H9 (cell line): Measurements from ENCODE around the gene ZAR1. TPM values are rescaled to one million over a fixed set of nuclear protein-coding genes. Genes with fewer than 3 reads are reported as not detected.

Experiments
- DNase-seq: peaks from one replicate; pipeline ENCODE4 v3.0.0-alpha.2; 2017
- H2AFZ ChIP-seq: one replicate; pipeline ENCODE4 v1.6.1; 2013; ENCODE audit warnings: mild to moderate bottlenecking, low read length, control low read depth, moderate library complexity
- H2AK5ac ChIP-seq: 2 replicates; pipeline ENCODE4 v1.6.1; 2013; ENCODE audit warnings: low read length, control low read depth, mixed read lengths; ENCODE audit not compliant: insufficient read length
- H2BK120ac ChIP-seq: one replicate; pipeline ENCODE4 v1.6.1; 2013; ENCODE audit warnings: low read depth, mild to moderate bottlenecking, low read length, control low read depth, inconsistent platforms; ENCODE audit not compliant: poor library complexity, severe bottlenecking
- H2BK12ac ChIP-seq: 2 replicates; pipeline ENCODE4 v1.6.1; 2013; ENCODE audit warnings: low read length, control low read depth, mixed read lengths, low read depth; ENCODE audit not compliant: insufficient read length
- H2BK15ac ChIP-seq: 2 replicates; pipeline ENCODE4 v1.6.1; 2013; ENCODE audit warnings: low read depth, low read length, control low read depth
- H2BK20ac ChIP-seq: one replicate; pipeline ENCODE4 v1.6.1; 2013; ENCODE audit warnings: low read depth, mild to moderate bottlenecking, low read length, control low read depth, inconsistent platforms; ENCODE audit not compliant: poor library complexity, severe bottlenecking
- H2BK5ac ChIP-seq: 2 replicates; pipeline ENCODE4 v1.6.1; 2013; ENCODE audit warnings: low read length, control low read depth, mixed read lengths; ENCODE audit not compliant: insufficient read length
- H3K14ac ChIP-seq: 2 replicates; pipeline ENCODE4 v1.6.1; 2013; ENCODE audit warnings: low read length, control low read depth; ENCODE audit not compliant: insufficient read depth
- H3K18ac ChIP-seq: 2 replicates; pipeline ENCODE4 v1.6.1; 2013; ENCODE audit warnings: low read depth, mild to moderate bottlenecking, mixed read lengths, low read length, control low read depth; ENCODE audit not compliant: insufficient read length
- H3K23ac ChIP-seq: 2 replicates; pipeline ENCODE4 v1.6.1; 2013; ENCODE audit warnings: low read length, control low read depth, mixed read lengths, low read depth; ENCODE audit not compliant: insufficient read length
- H3K23me2 ChIP-seq: 2 replicates; pipeline ENCODE4 v1.6.1; 2013; ENCODE audit warnings: low read depth, mild to moderate bottlenecking, mixed read lengths, low read length, control low read depth; ENCODE audit not compliant: insufficient read length, poor library complexity, severe bottlenecking
- H3K27ac ChIP-seq: 2 replicates; pipeline ENCODE4 v1.5.1; 2013; ENCODE audit warnings: low read length, control low read depth, mixed read lengths, low read depth; ENCODE audit not compliant: insufficient read length
- H3K27me3 ChIP-seq: 2 replicates; pipeline ENCODE4 v1.6.1; 2013; ENCODE audit warnings: low read length, control low read depth, inconsistent platforms; ENCODE audit not compliant: insufficient read depth
- H3K4ac ChIP-seq: 2 replicates; pipeline ENCODE4 v1.6.1; 2013; ENCODE audit warnings: low read depth, mild to moderate bottlenecking, control low read depth, inconsistent platforms, low read length, moderate library complexity
- H3K4me1 ChIP-seq: 2 replicates; pipeline ENCODE4 v1.6.1; 2013; ENCODE audit warnings: low read length, control low read depth, inconsistent platforms; ENCODE audit not compliant: insufficient read depth
- H3K4me2 ChIP-seq: 2 replicates; pipeline ENCODE4 v1.6.1; 2013; ENCODE audit warnings: low read length, control low read depth, mixed read lengths; ENCODE audit not compliant: insufficient read length, insufficient read depth
- H3K56ac ChIP-seq: 2 replicates; pipeline ENCODE4 v1.6.1; 2013; ENCODE audit warnings: low read depth, mild to moderate bottlenecking, mixed read lengths, low read length, control low read depth; ENCODE audit not compliant: insufficient read length
- H3K79me1 ChIP-seq: 2 replicates; pipeline ENCODE4 v1.6.1; 2013; ENCODE audit warnings: low read depth, mild to moderate bottlenecking, moderate library complexity, low read length, control low read depth, inconsistent platforms; ENCODE audit not compliant: insufficient read depth, poor library complexity, severe bottlenecking
- H3K79me2 ChIP-seq: 2 replicates; pipeline ENCODE4 v1.6.1; 2013; ENCODE audit warnings: low read length, control low read depth, inconsistent platforms; ENCODE audit not compliant: insufficient read depth
- H3K9ac ChIP-seq: 2 replicates; pipeline ENCODE4 v1.6.1; 2013; ENCODE audit warnings: low read length, control low read depth, mixed read lengths; ENCODE audit not compliant: insufficient read length; ENCODE audit errors: extremely low read depth
- H3K9me3 ChIP-seq: one replicate; pipeline ENCODE4 v1.6.1; 2013; ENCODE audit warnings: low read depth, low read length, inconsistent platforms; ENCODE audit not compliant: control insufficient read depth
- H3T11ph ChIP-seq: one replicate; pipeline ENCODE4 v1.6.1; 2013; ENCODE audit warnings: mild to moderate bottlenecking, low read length, control low read depth, inconsistent platforms
- H4K20me1 ChIP-seq: one replicate; pipeline ENCODE4 v1.6.1; 2013; ENCODE audit not compliant: control insufficient read depth, insufficient read length, insufficient read depth
- H4K5ac ChIP-seq: 2 replicates; pipeline ENCODE4 v1.6.1; 2013; ENCODE audit warnings: low read depth, mild to moderate bottlenecking, mixed read lengths, low read length, control low read depth; ENCODE audit not compliant: insufficient read length
- H4K8ac ChIP-seq: replicated peaks from 2 replicates; pipeline ENCODE4 v1.6.1; 2013; ENCODE audit warnings: low read length, control low read depth, mixed read lengths, low read depth; ENCODE audit not compliant: insufficient read length
- H4K91ac ChIP-seq: 2 replicates; pipeline ENCODE4 v1.6.1; 2013; ENCODE audit warnings: low read depth, mild to moderate bottlenecking, moderate library complexity, mixed read lengths, low read length, control low read depth; ENCODE audit not compliant: insufficient read length
- H3K27ac Mint-ChIP-seq, 3 experiments: 2 replicates in 2 of 3; 3 replicates in 1 of 3; pipeline ENCODE4 v1.8.0; 2020 to 2021; ENCODE audit warnings: mixed read lengths in 3 of 3, mild to moderate bottlenecking in 1 of 3, moderate library complexity in 1 of 3
- H3K27me3 Mint-ChIP-seq: 2 replicates; pipeline ENCODE4 v1.8.0; 2021; ENCODE audit warnings: low read depth, mild to moderate bottlenecking, moderate library complexity, mixed read lengths
- H3K36me3 Mint-ChIP-seq, 3 experiments: 2 replicates in 2 of 3; 3 replicates in 1 of 3; pipeline ENCODE4 v1.8.0; 2020 to 2021; ENCODE audit warnings: low read depth in 3 of 3, mixed read lengths in 3 of 3; ENCODE audit not compliant: insufficient read depth in 1 of 3
- H3K4me1 Mint-ChIP-seq, 2 experiments: 2 replicates each; pipeline ENCODE4 v1.8.0; 2020; ENCODE audit warnings: mixed read lengths in 2 of 2
- H3K4me3 Mint-ChIP-seq, 2 experiments: 2 replicates in 1 of 2; 3 replicates in 1 of 2; pipeline ENCODE4 v1.8.0; 2020 to 2021; ENCODE audit warnings: mild to moderate bottlenecking in 2 of 2, mixed read lengths in 2 of 2, moderate library complexity in 1 of 2
- H3K9me3 Mint-ChIP-seq, 2 experiments: 2 replicates in 1 of 2; 3 replicates in 1 of 2; pipeline ENCODE4 v1.8.0; 2020; ENCODE audit warnings: mild to moderate bottlenecking in 2 of 2, mixed read lengths in 2 of 2, moderate library complexity in 1 of 2
- CTCF ChIP-seq: fragments of 200-600 bp; sonication (generic); conservative IDR thresholded peaks from 3 replicates; pipeline ENCODE4 v1.8.0; 2021; ENCODE audit warnings: antibody characterized with exemption, mild to moderate bottlenecking
- WGBS: extraction: QIAGEN DNeasy Blood & Tissue Kit; methylation state at CpG from one replicate; pipeline ENCODE4 v1.1.7; 2013; ENCODE audit warnings: missing lambda C conversion rate, low lambda C conversion rate, mixed read lengths; ENCODE audit not compliant: insufficient read length; ENCODE audit errors: extremely low coverage; 5-methylcytosine and 5-hydroxymethylcytosine counted together
- total RNA-seq: library from RNA; stranded (reverse); gene quantifications from 2 replicates; pipeline ENCODE4 v1.2.1, GENCODE V29; 2021

The ZAR1 gene
- total RNA-seq, 1 experiment from 2014 or later: 0.61 TPM

GRCh38 chr4:48542888-48543287, 52.8 kb downstream of the ZAR1 start:
- no peak for TF ChIP-seq CTCF
- no peak overlapping the region; a peak in 1 of 7 replicates for H3K27ac Mint-ChIP-seq

More at GRCh38 chr4:48542888-48543287, 52.8 kb downstream of the ZAR1 start:
- H2AK5ac ChIP-seq: no peak overlapping the region
- no peaks in the 10 kb centered on the region for H3K4me1 ChIP-seq
- H3K9me3 ChIP-seq: no peaks in the 10 kb centered on the region
- H3K4ac ChIP-seq: no peak overlapping the region
- Mint-ChIP-seq H3K4me1 (peaks cover 0 to 24% of the 10 kb centered on the region in 2 experiments; a peak in 2 of 4 replicates), H3K9me3 (no peaks in the 10 kb centered on the region), H3K4me3 (no peak overlapping the region; a peak in 1 of 5 replicates), H3K36me3 (peaks cover 13 to 60% (median 48%) of the 10 kb centered on the region in 3 experiments; a peak in 6 of 7 replicates), H3K27me3 (no peaks in the 10 kb centered on the region)
- no peak overlapping the region for H2BK12ac ChIP-seq
- H3K27ac ChIP-seq: no peak overlapping the region
- H2BK20ac ChIP-seq: no peak overlapping the region
- no peaks in the 10 kb centered on the region for H3K27me3 ChIP-seq
- no peak overlapping the region for H2BK5ac ChIP-seq
- H3K14ac ChIP-seq: no peak overlapping the region
- no peak overlapping the region for H4K8ac ChIP-seq
- no peaks in the 10 kb centered on the region for H3K79me1 ChIP-seq
- H3K4me2 ChIP-seq: no peak overlapping the region
- H3T11ph ChIP-seq: no peak overlapping the region
- H3K23ac ChIP-seq: no peak overlapping the region
- no peak overlapping the region for H2AFZ ChIP-seq
- H4K5ac ChIP-seq: no peak overlapping the region
- H3K9ac ChIP-seq: no peak overlapping the region
- H3K56ac ChIP-seq: no peak overlapping the region
- H3K23me2 ChIP-seq: no peaks in the 10 kb centered on the region
- H3K79me2 ChIP-seq: no peaks in the 10 kb centered on the region
- WGBS: no CpG with 5 or more reads among the region's 2 CpGs
- no peak for DNase-seq
- H4K91ac ChIP-seq: no peak overlapping the region
- no peaks in the 10 kb centered on the region for H4K20me1 ChIP-seq
- no peak overlapping the region for H3K18ac ChIP-seq
- no peak overlapping the region for H2BK15ac ChIP-seq
- H2BK120ac ChIP-seq: no peak overlapping the region
